K562 (cell line): ENCODE measurements around the gene DGKB.

ENCODE experiments used
- DPF2 ChIP-seq: fragments of 450-650 bp; IDR thresholded peaks from 2 replicates; pipeline ENCODE4 v1.6.1; 2016
- EHMT2 ChIP-seq: fragments of 450-650 bp; IDR thresholded peaks from 2 replicates; pipeline ENCODE4 v1.6.1; 2018; ENCODE audit warnings: antibody characterized with exemption
- TAF1 ChIP-seq: IDR thresholded peaks from 2 replicates; pipeline ENCODE4 v1.6.1; 2011; ENCODE audit warnings: mild to moderate bottlenecking, low read length, moderate library complexity; ENCODE audit not compliant: insufficient read depth, control insufficient read depth, severe bottlenecking; ENCODE audit errors: extremely low read depth
- TF ChIP-seq, protein P1 (sequence below): sonication (generic); formaldehyde crosslinking; IDR thresholded peaks from 2 replicates; pipeline ENCODE4 v1.8.1; 2023; ENCODE audit warnings: mild to moderate bottlenecking, missing genetic modification reagents
- TF ChIP-seq, protein P2 (sequence below), 3 experiments: IDR thresholded peaks in 2 of 3; conservative IDR thresholded peaks in 1 of 3; 2 replicates each; pipeline ENCODE4 v1.5.1; 2011 to 2012; ENCODE audit warnings: low read length in 3 of 3, mild to moderate bottlenecking in 3 of 3, control low read depth in 2 of 3, improper control_type of control experiment in 1 of 3, inconsistent platforms in 1 of 3, low read depth in 1 of 3, mixed read lengths in 1 of 3, moderate library complexity in 1 of 3; ENCODE audit not compliant: insufficient read depth in 2 of 3

DNA sequence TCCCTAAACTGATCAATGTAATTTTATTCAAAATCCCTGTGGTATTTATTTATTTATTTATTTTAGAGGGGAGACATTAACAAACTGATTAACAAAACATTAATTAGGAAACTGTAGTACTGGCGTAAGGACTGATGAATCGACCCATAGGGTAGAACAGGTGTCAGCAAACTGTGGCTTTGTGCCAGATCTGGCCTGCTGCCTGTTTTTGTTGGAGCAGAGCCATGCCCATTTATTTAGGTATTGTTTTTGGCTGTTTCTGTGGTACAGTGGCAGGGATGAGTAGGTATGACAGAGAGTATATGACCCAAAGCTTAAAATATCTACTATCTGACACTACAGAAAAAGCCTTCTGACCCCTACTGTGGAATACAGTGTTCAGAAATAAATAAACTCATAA, 580.6 kb downstream of the DGKB start:
- TF ChIP-seq DPF2 (no peak), EHMT2 (no peak), TAF1 (no peak)
- TF ChIP-seq, protein P1, sequence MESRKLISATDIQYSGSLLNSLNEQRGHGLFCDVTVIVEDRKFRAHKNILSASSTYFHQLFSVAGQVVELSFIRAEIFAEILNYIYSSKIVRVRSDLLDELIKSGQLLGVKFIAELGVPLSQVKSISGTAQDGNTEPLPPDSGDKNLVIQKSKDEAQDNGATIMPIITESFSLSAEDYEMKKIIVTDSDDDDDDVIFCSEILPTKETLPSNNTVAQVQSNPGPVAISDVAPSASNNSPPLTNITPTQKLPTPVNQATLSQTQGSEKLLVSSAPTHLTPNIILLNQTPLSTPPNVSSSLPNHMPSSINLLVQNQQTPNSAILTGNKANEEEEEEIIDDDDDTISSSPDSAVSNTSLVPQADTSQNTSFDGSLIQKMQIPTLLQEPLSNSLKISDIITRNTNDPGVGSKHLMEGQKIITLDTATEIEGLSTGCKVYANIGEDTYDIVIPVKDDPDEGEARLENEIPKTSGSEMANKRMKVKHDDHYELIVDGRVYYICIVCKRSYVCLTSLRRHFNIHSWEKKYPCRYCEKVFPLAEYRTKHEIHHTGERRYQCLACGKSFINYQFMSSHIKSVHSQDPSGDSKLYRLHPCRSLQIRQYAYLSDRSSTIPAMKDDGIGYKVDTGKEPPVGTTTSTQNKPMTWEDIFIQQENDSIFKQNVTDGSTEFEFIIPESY = no peak
- TF ChIP-seq, protein P2, sequence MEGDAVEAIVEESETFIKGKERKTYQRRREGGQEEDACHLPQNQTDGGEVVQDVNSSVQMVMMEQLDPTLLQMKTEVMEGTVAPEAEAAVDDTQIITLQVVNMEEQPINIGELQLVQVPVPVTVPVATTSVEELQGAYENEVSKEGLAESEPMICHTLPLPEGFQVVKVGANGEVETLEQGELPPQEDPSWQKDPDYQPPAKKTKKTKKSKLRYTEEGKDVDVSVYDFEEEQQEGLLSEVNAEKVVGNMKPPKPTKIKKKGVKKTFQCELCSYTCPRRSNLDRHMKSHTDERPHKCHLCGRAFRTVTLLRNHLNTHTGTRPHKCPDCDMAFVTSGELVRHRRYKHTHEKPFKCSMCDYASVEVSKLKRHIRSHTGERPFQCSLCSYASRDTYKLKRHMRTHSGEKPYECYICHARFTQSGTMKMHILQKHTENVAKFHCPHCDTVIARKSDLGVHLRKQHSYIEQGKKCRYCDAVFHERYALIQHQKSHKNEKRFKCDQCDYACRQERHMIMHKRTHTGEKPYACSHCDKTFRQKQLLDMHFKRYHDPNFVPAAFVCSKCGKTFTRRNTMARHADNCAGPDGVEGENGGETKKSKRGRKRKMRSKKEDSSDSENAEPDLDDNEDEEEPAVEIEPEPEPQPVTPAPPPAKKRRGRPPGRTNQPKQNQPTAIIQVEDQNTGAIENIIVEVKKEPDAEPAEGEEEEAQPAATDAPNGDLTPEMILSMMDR (IDR thresholded peaks at IDR 0.05 in 2 of 3, conservative IDR thresholded peaks at IDR 0.05 in 1 of 3; ENCODE audit: insufficient read depth in 2 of 3, low read depth in 1 of 3, low read length in 3 of 3) = no peak
